Mesothelial cell of epicardium (in vitro differentiated cells): ENCODE results near the gene C20orf173. TPM values are rescaled to one million over a fixed set of nuclear protein-coding genes. Genes with fewer than 3 reads are reported as not detected.

Experiments
- DNase-seq, 2 experiments: peaks; one replicate each; pipeline ENCODE4 v3.0.0; 2021; ENCODE audit warnings: low spot score in 2 of 2; ENCODE audit not compliant: unreplicated experiment in 2 of 2
- H3K27ac Mint-ChIP-seq: 2 replicates; pipeline ENCODE4 v1.8.0; 2021; ENCODE audit warnings: mixed read lengths
- H3K27me3 Mint-ChIP-seq: 2 replicates; pipeline ENCODE4 v1.8.0; 2021; ENCODE audit warnings: low read depth, mixed read lengths
- H3K36me3 Mint-ChIP-seq: 2 replicates; pipeline ENCODE4 v1.8.0; 2021; ENCODE audit warnings: mixed read lengths
- H3K4me1 Mint-ChIP-seq: 2 replicates; pipeline ENCODE4 v1.8.0; 2021; ENCODE audit warnings: mixed read lengths
- H3K4me3 Mint-ChIP-seq: 2 replicates; pipeline ENCODE4 v1.8.0; 2021; ENCODE audit warnings: mild to moderate bottlenecking, moderate library complexity, mixed read lengths
- H3K9me3 Mint-ChIP-seq: 2 replicates; pipeline ENCODE4 v1.8.0; 2021; ENCODE audit warnings: mixed read lengths
- CTCF ChIP-seq: fragments of 200-600 bp; sonication (generic); IDR thresholded peaks from one replicate; pipeline ENCODE4 v1.5.0; 2021; ENCODE audit warnings: antibody characterized with exemption; ENCODE audit not compliant: unreplicated experiment
- total RNA-seq: library from RNA; stranded (reverse); gene quantifications from 3 replicates; pipeline ENCODE4 v1.2.1, GENCODE V29; 2021

Gene C20orf173
- total RNA-seq, 1 donor from 2014 or later: not detected

DNA sequence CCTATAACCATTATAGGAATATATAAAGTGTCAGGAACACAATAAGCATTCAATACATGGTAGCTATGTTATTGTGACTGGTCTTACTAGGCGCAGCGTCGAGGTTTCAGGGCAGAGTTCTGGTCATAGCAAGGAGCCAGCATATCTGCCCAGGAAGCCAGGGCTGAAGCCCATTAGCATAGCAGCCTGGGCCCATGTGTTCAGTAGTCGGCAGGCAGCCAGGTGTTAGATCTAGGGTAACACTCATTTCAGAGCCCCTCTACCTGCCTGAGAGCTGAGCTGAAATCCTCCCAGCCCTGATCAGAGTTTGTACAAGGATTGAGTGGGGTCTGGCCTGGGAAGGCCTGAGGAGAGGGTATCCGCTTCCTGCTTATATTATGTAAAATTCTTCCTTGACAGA is 32.1 kb downstream of the C20orf173 start:
- Mint-ChIP-seq H3K4me1 (no peaks in the 10 kb centered on the region), H3K4me3 (no peak overlapping the region), H3K36me3 (peaks cover 54% of the 10 kb centered on the region), H3K9me3 (no peaks in the 10 kb centered on the region), H3K27me3 (no peaks in the 10 kb centered on the region), H3K27ac (no peak overlapping the region)
- DNase-seq: no peak
- no peak for TF ChIP-seq CTCF

DNA sequence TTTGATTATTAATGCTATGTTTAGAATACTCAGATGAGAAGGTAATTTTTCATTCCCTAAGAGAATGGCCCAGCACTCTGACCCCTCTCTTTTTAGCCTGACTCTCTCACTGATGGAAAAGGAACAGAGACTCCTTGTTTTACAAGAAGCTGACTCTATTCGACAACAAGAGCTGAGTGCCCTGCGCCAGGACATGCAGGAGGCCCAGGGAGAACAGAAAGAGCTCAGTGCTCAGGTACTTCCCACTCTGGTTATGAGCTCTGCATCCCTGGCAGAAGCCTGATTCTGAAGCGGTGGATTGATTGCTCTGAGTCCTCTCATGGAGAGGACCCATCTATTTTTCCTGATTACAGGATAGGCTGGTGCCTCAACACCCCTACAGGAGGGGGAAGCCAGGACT is 33.0 kb downstream of the C20orf173 start:
- no peaks in the 10 kb centered on the region for H3K27me3 Mint-ChIP-seq
- H3K4me1 Mint-ChIP-seq: no peaks in the 10 kb centered on the region
- no peak overlapping the region for H3K4me3 Mint-ChIP-seq
- peaks cover 55% of the 10 kb centered on the region for H3K36me3 Mint-ChIP-seq
- DNase-seq: no peak
- H3K27ac Mint-ChIP-seq: no peak overlapping the region
- H3K9me3 Mint-ChIP-seq: no peaks in the 10 kb centered on the region
- no peak for TF ChIP-seq CTCF

- no peaks in the 10 kb centered on the region for H3K27me3 Mint-ChIP-seq
- H3K36me3 Mint-ChIP-seq: peaks cover 53% of the 10 kb centered on the region
- no peak overlapping the region for H3K4me3 Mint-ChIP-seq
- TF ChIP-seq CTCF: no peak
- no peak overlapping the region for H3K27ac Mint-ChIP-seq
- H3K9me3 Mint-ChIP-seq: no peaks in the 10 kb centered on the region
- no peak for DNase-seq
- H3K4me1 Mint-ChIP-seq: no peaks in the 10 kb centered on the region
These were observed 37.1 kb downstream of the C20orf173 start for GRCh38 chr20:35492352-35492751.

DNA sequence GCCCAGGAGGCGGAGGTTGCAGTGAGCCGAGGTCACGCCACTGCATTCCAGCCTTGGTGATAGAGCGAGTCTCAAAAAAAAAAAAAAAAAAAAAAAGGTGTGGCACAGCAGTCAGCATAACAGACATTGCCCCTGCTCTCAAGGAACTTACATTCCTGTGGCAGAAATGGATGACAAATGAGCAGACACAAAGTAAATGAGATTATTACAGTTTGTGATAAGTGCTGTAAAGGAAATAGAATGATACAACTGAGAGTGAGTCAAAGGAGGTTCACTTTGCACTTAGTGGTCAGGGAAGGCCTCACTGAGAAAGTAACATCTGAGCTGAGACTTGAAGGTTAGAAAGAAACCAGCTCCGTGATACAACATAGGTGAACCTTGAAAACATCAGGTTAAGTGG is 37.6 kb downstream of the C20orf173 start:
- Mint-ChIP-seq H3K27me3 (no peaks in the 10 kb centered on the region), H3K36me3 (peaks cover 55% of the 10 kb centered on the region), H3K4me3 (no peak overlapping the region), H3K9me3 (no peaks in the 10 kb centered on the region), H3K27ac (no peak overlapping the region), H3K4me1 (no peaks in the 10 kb centered on the region)
- no peak for TF ChIP-seq CTCF
- DNase-seq: no peak

- H3K4me1 Mint-ChIP-seq: no peaks in the 10 kb centered on the region
- peaks cover 54% of the 10 kb centered on the region for H3K36me3 Mint-ChIP-seq
These were observed 38.7 kb downstream of the C20orf173 start for GRCh38 chr20:35490736-35491181.

More at GRCh38 chr20:35490736-35491181, 38.7 kb downstream of the C20orf173 start:
- no peak for TF ChIP-seq CTCF
- no peaks in the 10 kb centered on the region for H3K27me3 Mint-ChIP-seq
- no peak for DNase-seq
- H3K4me3 Mint-ChIP-seq: no peak overlapping the region
- no peak overlapping the region for H3K27ac Mint-ChIP-seq
- no peaks in the 10 kb centered on the region for H3K9me3 Mint-ChIP-seq
